ENCODE measurements around the gene SLC12A8. TPM values are rescaled to one million over a fixed set of nuclear protein-coding genes. Genes with fewer than 3 reads are reported as not detected.

SLC12A8 gene
- polyA plus RNA-seq, 4 donors, result 0.81 to 25.4 (median 4.9) TPM

- DNase-seq (no peak), FAIRE-seq (no peak)
- H3K27me3 ChIP-seq (ENCODE audit: control insufficient read depth in 3 of 3, insufficient read depth in 3 of 3, low read length in 3 of 3), result no peaks in the 10 kb centered on the region
- 84 to 89% (median 86%) methylated on average over 3 of the region's 3 CpGs for WGBS, 3 donors
- peaks cover 0 to 8% of the 10 kb centered on the region in 2 donors for H3K9me3 ChIP-seq (ENCODE audit: control insufficient read depth in 2 of 2, insufficient read depth in 1 of 2, low read depth in 1 of 2, low read length in 1 of 2)
- H3K36me3 ChIP-seq (ENCODE audit: control insufficient read depth in 3 of 3, insufficient read depth in 2 of 3, low read depth in 1 of 3, low read length in 3 of 3), result peaks cover 0 to 12% (median 0%) of the 10 kb centered on the region in 3 donors
- no peak overlapping the region for H3K27ac ChIP-seq (ENCODE audit: low read depth in 1 of 3, low read length in 2 of 3)
- no peak overlapping the region for H3K4me3 ChIP-seq (ENCODE audit: low read depth in 1 of 3, low read length in 3 of 3)
- no peaks in the 10 kb centered on the region for H3K4me1 ChIP-seq (ENCODE audit: control insufficient read depth in 3 of 3, insufficient read depth in 2 of 3, low read depth in 1 of 3, low read length in 2 of 3)
These were observed 179.9 kb downstream of the SLC12A8 start for GRCh38 chr3:125032683-125033082.

Other genes starting within 250 kb of the SLC12A8 start
- gene HEG1, start 156.8 kb downstream of the SLC12A8 start, polyA plus RNA-seq, result 10 to 100 TPM in 2 of 4 donors, under 1 TPM in 2; 0.27 to 16.6 (median 5.5) TPM
- 10 to 100 TPM in 1 of 4 donors, 1 to 10 TPM in 3; 4.6 to 24.0 (median 5.6) TPM for gene ZNF148, start 162.6 kb upstream of the SLC12A8 start, polyA plus RNA-seq